MM.1S (cell line): ENCODE data around the gene PYCARD.

Experiments used
- EZH2 ChIP-seq: fragments of 300-600 bp; sonication (generic); optimal IDR thresholded peaks from 2 replicates; pipeline ENCODE3; 2017; ENCODE audit warnings: low read depth, mild to moderate bottlenecking, antibody characterized with exemption, low read length, mixed read lengths
- EZH2phosphoT487 ChIP-seq: fragments of 300-600 bp; sonication (generic); IDR thresholded peaks from 2 replicates; pipeline ENCODE4 v1.6.1; 2018; ENCODE audit warnings: antibody characterized with exemption, low read length
- TF ChIP-seq, protein P1 (sequence below): fragments of 300-600 bp; sonication (generic); IDR thresholded peaks from 2 replicates; pipeline ENCODE4 v1.5.1; 2016; ENCODE audit warnings: antibody characterized with exemption, low read length, mixed read lengths

GRCh38 chr16:31168848-31169247, 33.7 kb downstream of the PYCARD start:
- TF ChIP-seq, protein P1, sequence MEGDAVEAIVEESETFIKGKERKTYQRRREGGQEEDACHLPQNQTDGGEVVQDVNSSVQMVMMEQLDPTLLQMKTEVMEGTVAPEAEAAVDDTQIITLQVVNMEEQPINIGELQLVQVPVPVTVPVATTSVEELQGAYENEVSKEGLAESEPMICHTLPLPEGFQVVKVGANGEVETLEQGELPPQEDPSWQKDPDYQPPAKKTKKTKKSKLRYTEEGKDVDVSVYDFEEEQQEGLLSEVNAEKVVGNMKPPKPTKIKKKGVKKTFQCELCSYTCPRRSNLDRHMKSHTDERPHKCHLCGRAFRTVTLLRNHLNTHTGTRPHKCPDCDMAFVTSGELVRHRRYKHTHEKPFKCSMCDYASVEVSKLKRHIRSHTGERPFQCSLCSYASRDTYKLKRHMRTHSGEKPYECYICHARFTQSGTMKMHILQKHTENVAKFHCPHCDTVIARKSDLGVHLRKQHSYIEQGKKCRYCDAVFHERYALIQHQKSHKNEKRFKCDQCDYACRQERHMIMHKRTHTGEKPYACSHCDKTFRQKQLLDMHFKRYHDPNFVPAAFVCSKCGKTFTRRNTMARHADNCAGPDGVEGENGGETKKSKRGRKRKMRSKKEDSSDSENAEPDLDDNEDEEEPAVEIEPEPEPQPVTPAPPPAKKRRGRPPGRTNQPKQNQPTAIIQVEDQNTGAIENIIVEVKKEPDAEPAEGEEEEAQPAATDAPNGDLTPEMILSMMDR, result no peak
- TF ChIP-seq EZH2phosphoT487 (no peak), EZH2 (no peak)
